Activated CD4-positive, alpha-beta memory T cell treated with anti-CD3 and anti-CD28 coated beads for 36 hours (primary cell): ENCODE results near the gene HOXD8. TPM values are rescaled to one million over a fixed set of nuclear protein-coding genes. Genes with fewer than 3 reads are reported as not detected.

Experiments used
- CTCF ChIA-PET: fragments of 350-600 bp; sonication (Branson Sonifier 250); formaldehyde crosslinking; loops from one replicate; lab custom pipeline; 2021; ENCODE audit warnings: antibody characterized with exemption, inconsistent platforms; lab: Charles Lee
- POLR2A ChIA-PET: fragments of 350-600 bp; sonication (Branson Sonifier 250); formaldehyde crosslinking; loops from one replicate; lab custom pipeline; 2021; ENCODE audit warnings: antibody characterized with exemption; lab: Charles Lee
- DNase-seq: peaks from one replicate; pipeline ENCODE4 v3.0.0-alpha.2; 2020
- H3K27ac Mint-ChIP-seq: one replicate; pipeline ENCODE4 v1.8.0; 2021; ENCODE audit warnings: mixed read lengths
- H3K27me3 Mint-ChIP-seq: one replicate; pipeline ENCODE4 v1.8.0; 2021; ENCODE audit warnings: mixed read lengths
- H3K36me3 Mint-ChIP-seq: one replicate; pipeline ENCODE4 v1.8.0; 2021; ENCODE audit warnings: mixed read lengths
- H3K4me1 Mint-ChIP-seq: one replicate; pipeline ENCODE4 v1.8.0; 2021; ENCODE audit warnings: low read depth, mixed read lengths
- H3K4me3 Mint-ChIP-seq: one replicate; pipeline ENCODE4 v1.8.0; 2021; ENCODE audit warnings: mild to moderate bottlenecking, mixed read lengths
- H3K9me3 Mint-ChIP-seq: one replicate; pipeline ENCODE4 v1.8.0; 2021; ENCODE audit warnings: mixed read lengths
- intact Hi-C: fragments of 100-400 bp; cut with micrococcal nuclease; formaldehyde crosslinking; loops from one replicate; pipeline ENCODE4 v1.15.1; 2023
- microRNA-seq: library from miRNA; unstranded; fragments of <30 nt; microRNA quantifications from one replicate; pipeline ENCODE4 v1.2.0, GENCODE V29; 2022; ENCODE audit warnings: borderline number of aligned reads, borderline microRNAs expressed, borderline replicate concordance
- total RNA-seq, 2 experiments: library from RNA; stranded (reverse); gene quantifications; one replicate each; pipeline ENCODE4 v1.2.3, GENCODE V29; 2021

The HOXD8 gene
- total RNA-seq, 2 experiments from 2014 or later: not detected

- H3K9me3 Mint-ChIP-seq: no peaks in the 10 kb centered on the region
- ChIA-PET CTCF (interaction anchor here (0.6 kb wide), 2 partner anchors 31 to 274 kb away, joined by 3 read pairs; no protein-coding TSS in a partner anchor), POLR2A (no interaction called here)
- no peak overlapping the region for H3K4me3 Mint-ChIP-seq
- DNase-seq: no peak
- H3K4me1 Mint-ChIP-seq: peaks cover 3% of the 10 kb centered on the region
- H3K36me3 Mint-ChIP-seq: no peaks in the 10 kb centered on the region
- intact Hi-C loops: no loop called here
- no peak overlapping the region for H3K27ac Mint-ChIP-seq
- H3K27me3 Mint-ChIP-seq: peaks cover 61% of the 10 kb centered on the region
These were observed 52.0 kb downstream of the HOXD8 start for GRCh38 chr2:176181551-176181950.

Small RNAs within 50 kb of the gene (microRNA-seq; reads per million reads assigned to microRNA genes)
- 1.6 reads per million for gene MIR10B

Other genes with a start within 250 kb of the HOXD8 start
- 10 to 100 TPM; 31.2 to 36.6 TPM for gene LNPK, start 127.4 kb upstream of the HOXD8 start, total RNA-seq
- not detected for gene EVX2, start 45.7 kb upstream of the HOXD8 start, total RNA-seq
- gene HOXD13, start 37.0 kb upstream of the HOXD8 start, total RNA-seq: not detected
- not detected for gene HOXD12, start 29.9 kb upstream of the HOXD8 start, total RNA-seq
- not detected for gene HOXD11, start 22.4 kb upstream of the HOXD8 start, total RNA-seq
- not detected for gene HOXD10, start 12.9 kb upstream of the HOXD8 start, total RNA-seq
- gene HOXD9, start 7.0 kb upstream of the HOXD8 start, total RNA-seq: not detected
- gene HOXD4, start 21.8 kb downstream of the HOXD8 start, total RNA-seq: not detected
- not detected for gene HOXD3, start 27.6 kb downstream of the HOXD8 start, total RNA-seq
- gene HOXD1, start 59.0 kb downstream of the HOXD8 start, total RNA-seq: not detected
- 10 to 100 TPM; 25.8 to 28.2 TPM for gene MTX2, start 139.7 kb downstream of the HOXD8 start, total RNA-seq